NCI-H2029 treated with DMSO at 0.1 percent for 48 hours (cell line): ENCODE data around the gene SOX1.

Source experiments
- DNase-seq: peaks from one replicate; lab custom pipeline; 2025; lab: John Stamatoyannopoulos, UW

The SOX1 gene

GRCh38 chr13:112058941-112059340, 8.0 kb upstream of the SOX1 start:
- no peak for DNase-seq

GRCh38 chr13:112059457-112060281, 7.3 kb upstream of the SOX1 start:
- no peak for DNase-seq

GRCh38 chr13:112060282-112060830, 6.6 kb upstream of the SOX1 start:
- DNase-seq, result no peak

GRCh38 chr13:112060899-112061366, 6.0 kb upstream of the SOX1 start:
- no peak for DNase-seq

GRCh38 chr13:112061367-112062061, 5.4 kb upstream of the SOX1 start:
- no peak for DNase-seq

GRCh38 chr13:112062072-112062567, 4.8 kb upstream of the SOX1 start:
- DNase-seq, result no peak

- DNase-seq, result no peak
Measured at GRCh38 chr13:112062571-112063570, 4.1 kb upstream of the SOX1 start.

- no peak for DNase-seq
Measured at GRCh38 chr13:112063807-112064206, 3.1 kb upstream of the SOX1 start.

GRCh38 chr13:112064222-112064621, 2.7 kb upstream of the SOX1 start:
- DNase-seq, result no peak

GRCh38 chr13:112065521-112065866, 1.5 kb upstream of the SOX1 start:
- no peak for DNase-seq

- no peak for DNase-seq
Measured at GRCh38 chr13:112065867-112066623, 904 bp upstream of the SOX1 start.

GRCh38 chr13:112066624-112067004, 335 bp upstream of the SOX1 start:
- peak; percentile 35 for DNase-seq

- no peak for DNase-seq
Measured at GRCh38 chr13:112067871-112068539, 1.1 kb downstream of the SOX1 start.

GRCh38 chr13:112068540-112069060, 1.7 kb downstream of the SOX1 start:
- DNase-seq, result no peak

- DNase-seq, result no peak
Measured at GRCh38 chr13:112069061-112069844, 2.3 kb downstream of the SOX1 start.

GRCh38 chr13:112069845-112070251, 2.9 kb downstream of the SOX1 start:
- DNase-seq, result no peak

- no peak for DNase-seq
Measured at GRCh38 chr13:112071102-112071722, 4.3 kb downstream of the SOX1 start.

- DNase-seq, result no peak
Measured at GRCh38 chr13:112071723-112072533, 5.0 kb downstream of the SOX1 start.
